NCI-H1436 treated with DMSO at 0.1 percent for 48 hours (cell line): ENCODE results near the gene CFAP97D2.
"Not testable (repeated sequence)": the region's sequence is repeated elsewhere in the genome, so short reads cannot be mapped to it uniquely, and the experiment has no call there.

Experiments
- DNase-seq: peaks from one replicate; lab custom pipeline; 2025; lab: John Stamatoyannopoulos, UW

CFAP97D2 gene

DNA sequence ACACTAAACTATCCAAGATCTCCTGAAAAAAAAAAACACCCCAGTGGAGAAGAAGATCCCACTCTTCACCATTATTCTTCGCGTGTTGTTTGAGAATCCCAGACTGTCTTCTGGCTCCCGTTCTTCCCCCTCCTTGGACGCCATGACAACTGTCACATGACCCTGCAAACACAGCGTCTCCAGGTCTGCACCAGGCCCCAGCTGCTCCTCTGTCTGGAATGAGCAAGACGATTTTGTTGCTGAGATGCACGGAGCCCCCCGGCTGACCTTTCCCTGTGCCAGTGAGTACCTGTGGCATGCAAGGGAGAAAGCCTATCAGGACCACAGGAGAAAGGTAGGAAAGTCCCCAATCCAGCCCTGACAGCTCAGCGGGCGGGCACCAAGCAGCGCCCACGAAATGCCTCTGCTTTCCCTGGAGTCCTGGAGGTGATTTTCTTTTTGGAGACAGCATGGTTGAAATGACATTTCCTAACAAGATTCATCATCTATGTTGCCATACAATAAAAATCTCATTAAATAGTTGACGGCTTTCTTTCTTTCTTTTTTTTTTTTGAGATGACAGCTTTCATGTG, at the start of gene CFAP97D2:
CFAP97D2 (plus strand) TSS at position 171 of the 572 bp plus-strand sequence; CDS start at position 245, 74 bp downstream.
- no peak for DNase-seq

DNA sequence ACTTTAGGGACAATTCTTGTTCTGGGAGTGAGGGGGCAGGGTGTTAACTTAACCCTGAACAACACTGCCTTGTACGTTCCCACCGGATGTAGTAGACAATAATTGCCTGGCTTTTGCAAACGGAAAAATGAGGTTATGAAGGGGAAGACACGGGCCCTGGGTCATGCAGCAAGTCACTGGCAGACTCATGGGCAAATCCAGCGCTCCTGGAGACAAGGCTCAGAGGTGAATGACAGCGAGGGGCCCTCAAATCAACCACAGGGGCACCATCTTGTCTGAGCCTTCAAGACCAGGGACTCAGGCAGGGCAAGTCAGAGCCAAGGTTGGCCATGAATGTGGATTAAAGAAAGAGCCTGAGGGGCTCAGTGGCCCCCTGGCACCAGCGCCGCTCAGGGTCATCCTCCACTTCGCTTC, 49.4 kb upstream of the CFAP97D2 start:
- DNase-seq, result no peak

GRCh38 chr13:114130131-114130836, 48.8 kb upstream of the CFAP97D2 start:
- no peak for DNase-seq

- no peak for DNase-seq
Measured at GRCh38 chr13:114130837-114131582, 48.0 kb upstream of the CFAP97D2 start.

- no peak for DNase-seq
Measured at GRCh38 chr13:114131583-114132418, 47.3 kb upstream of the CFAP97D2 start.

DNA sequence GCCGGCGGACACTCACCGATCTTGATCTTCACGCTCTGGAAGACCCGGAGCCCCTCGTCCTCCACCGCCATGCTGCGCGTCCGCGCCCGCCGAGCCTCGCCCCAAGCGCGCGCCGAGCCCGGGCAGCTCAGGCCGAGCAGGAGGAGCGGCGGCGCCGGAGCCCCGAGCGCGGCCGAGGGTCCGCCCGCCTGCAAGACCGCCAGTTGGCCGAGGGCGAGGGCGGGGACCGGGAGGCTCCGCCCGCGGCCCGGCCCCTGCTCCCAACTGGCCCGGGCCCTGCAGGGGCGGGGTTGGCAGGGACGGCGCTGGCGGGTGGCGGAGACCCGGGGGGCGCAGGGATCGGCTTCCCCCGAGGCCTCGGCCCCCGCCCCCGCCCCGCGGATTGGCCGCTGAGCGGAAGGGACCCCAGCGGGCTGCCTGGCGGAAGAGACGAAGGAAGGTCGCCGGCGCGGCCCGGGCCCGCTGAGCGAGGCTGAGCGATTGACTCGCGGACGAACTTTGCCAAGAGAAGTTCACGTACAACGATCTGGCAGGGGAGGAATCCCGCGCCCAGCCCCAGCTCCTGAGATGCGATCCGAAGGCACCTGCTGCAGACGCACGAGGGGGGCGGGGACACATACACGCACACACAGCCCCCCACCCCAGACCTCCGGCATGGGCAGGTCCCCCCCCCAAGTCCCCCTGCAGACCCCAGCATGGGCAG, 46.5 kb upstream of the CFAP97D2 start, which contains the start of gene RASA3:
RASA3 (minus strand) TSS at position 205 of the 703 bp plus-strand sequence; CDS start at position 71, 134 bp downstream.
- DNase-seq, result no peak

- DNase-seq, result not testable (repeated sequence)
Measured at GRCh38 chr13:114133126-114133525, 45.9 kb upstream of the CFAP97D2 start.

- DNase-seq, result not testable (repeated sequence)
Measured at GRCh38 chr13:114133552-114133951, 45.5 kb upstream of the CFAP97D2 start.

GRCh38 chr13:114134111-114134943, 44.7 kb upstream of the CFAP97D2 start:
- no peak for DNase-seq

DNA sequence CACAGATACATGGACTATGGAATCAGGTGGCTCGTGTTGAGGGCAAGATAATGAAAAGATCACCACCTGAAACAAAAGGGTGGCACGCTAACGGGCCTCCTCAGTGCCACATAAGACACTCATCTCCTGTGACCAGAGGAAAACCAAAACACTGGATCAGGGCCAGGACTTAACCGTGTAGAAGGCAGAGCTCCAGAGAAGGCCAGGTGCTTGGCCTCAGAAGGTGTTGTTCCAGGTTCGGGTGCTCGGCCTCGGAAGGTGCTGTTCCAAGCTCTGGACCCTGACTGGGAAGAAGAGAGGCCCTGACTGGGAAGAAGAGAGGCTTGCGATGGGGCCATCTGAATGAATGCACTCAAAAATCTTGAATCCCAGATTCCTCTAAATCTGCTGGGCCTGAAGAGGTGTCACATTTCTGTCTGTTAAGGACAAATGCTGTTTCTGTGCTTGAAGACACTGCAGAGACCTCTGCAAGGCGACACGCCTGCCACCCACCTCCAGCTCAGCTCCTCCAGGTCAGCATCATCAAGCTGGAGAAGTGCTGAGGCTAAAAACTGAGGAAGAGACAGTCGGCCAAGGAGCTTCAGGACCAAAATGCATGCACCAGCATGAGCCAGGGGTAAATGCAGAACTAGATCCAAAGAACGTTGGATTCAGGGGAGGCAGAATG, 44.0 kb upstream of the CFAP97D2 start:
- DNase-seq, result no peak

DNA sequence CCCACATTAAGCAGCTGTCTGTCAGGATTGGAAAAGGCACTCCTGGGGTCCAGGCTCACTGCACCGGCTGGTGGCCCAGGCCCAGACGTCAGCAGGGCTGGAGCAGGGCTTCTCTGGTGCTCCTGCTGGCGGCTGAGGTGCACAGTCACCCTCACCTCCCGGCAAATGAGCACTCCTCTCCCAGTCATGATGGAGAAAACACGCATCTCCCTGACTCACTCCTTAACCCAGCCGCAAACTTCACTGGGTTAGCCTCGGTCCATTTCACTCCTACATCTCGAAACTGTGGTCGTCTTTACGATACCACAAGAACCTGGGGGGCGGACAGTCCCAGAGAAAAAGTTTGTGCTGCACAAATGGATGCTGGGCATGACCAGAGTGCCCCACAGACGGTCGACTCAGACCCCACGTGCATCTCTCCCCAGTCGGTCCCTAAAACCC, 43.3 kb upstream of the CFAP97D2 start:
- no peak for DNase-seq

GRCh38 chr13:114136576-114136975, 42.5 kb upstream of the CFAP97D2 start:
- DNase-seq, result no peak

- DNase-seq, result no peak
Measured at GRCh38 chr13:114140131-114140905, 38.7 kb upstream of the CFAP97D2 start.

GRCh38 chr13:114140906-114141250, 38.2 kb upstream of the CFAP97D2 start:
- no peak for DNase-seq

DNA sequence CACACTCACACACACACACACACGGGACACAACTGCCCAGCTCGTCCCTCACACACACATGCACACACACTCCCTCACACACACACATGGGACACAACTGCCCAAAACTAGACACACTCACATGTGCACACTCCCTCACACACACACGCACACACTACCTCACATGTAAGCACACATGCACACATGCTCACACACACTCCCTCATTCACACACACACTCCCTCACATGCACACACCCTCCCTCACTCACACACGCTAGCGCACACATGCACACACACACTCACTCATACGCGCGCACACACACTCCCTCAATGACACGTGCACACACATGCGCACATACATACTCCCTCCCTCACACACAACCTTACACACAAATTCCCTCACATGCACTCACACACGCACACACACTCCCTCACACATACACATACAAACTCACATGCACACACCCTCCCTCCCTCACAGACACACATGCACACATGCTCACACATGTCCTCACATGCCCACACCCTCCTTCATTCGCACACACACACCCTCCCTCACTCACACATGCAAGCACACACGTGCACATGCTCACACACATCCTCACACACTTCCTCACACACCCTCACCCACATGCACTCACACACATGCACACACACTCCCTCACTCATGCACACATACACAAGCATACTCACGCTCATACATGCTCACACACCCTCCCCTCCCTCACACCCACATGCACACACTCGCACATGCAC, 37.6 kb upstream of the CFAP97D2 start:
- no peak for DNase-seq

DNA sequence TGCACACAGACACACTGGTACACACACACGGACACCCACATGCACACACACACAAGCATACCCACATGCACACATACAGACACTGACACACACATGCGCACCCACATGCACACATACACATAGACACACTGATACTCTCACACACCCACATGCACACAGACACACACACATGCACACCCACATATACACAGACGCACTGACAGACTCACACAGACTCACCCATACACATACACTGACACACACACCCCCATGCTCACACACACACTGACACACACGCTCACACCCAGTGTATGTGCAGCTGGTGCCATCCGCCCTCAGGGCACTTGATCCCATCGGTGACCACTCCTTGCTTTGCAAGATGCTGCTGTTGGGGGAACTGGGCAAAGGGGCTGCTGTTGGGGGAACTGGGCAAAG, 36.9 kb upstream of the CFAP97D2 start:
- no peak for DNase-seq

DNA sequence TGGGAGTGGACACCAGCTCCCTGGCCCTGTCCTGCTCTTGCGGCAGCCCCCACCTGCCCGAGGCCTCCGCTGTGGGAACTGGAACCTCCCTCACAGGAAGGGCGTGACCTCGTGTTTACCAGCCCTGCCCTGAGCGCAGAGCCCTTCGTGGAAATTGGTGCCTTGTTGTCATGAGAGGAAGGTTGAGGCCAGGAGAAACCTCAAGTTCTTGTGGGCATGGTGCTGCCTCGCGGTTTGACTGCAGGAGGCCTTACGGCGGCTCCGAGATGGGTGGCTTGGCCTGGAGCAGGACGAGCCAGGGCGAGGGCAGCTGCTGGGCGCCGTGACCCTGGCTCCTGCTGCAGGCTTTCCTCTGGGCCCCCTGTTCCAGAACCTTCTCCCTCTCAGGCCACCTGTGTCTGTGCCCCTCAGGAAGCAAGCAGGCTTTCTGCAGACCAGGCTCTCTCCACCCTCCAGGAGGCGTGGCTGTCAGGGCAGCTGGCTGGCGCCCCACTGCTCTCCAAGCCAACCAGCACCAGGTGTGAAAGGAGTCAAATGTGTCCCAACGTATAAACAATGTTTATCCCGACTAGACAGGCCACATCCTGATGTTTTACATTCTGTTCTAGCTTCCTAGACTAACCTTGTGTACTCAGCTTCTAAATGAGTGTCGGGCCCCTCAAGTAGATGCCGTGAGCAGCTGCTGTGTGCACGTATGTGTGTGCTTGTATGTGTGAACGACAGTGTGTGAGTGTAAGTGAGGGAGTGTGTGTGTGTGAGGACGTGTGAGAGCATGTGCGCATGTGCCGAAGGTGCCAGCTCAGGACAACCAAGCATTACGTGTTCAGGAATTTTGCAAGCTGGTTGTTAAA, 36.2 kb upstream of the CFAP97D2 start:
- no peak for DNase-seq
